GM18507 (cell line): ENCODE data around the gene PPP6R3.
"Not testable (repeated sequence)": the region's sequence is repeated elsewhere in the genome, so short reads cannot be mapped to it uniquely, and the experiment has no call there.

ENCODE experiments used
- DNase-seq: peaks from one replicate; pipeline ENCODE4 v3.0.0; 2011; ENCODE audit warnings: low read depth; ENCODE audit not compliant: insufficient read length; ENCODE audit errors: extremely low spot score
- FAIRE-seq: peaks from 2 replicates; lab custom pipeline; 2011; peaks lifted over from hg19 to GRCh38; lab: Jason Lieb, UNC

Gene PPP6R3

DNA sequence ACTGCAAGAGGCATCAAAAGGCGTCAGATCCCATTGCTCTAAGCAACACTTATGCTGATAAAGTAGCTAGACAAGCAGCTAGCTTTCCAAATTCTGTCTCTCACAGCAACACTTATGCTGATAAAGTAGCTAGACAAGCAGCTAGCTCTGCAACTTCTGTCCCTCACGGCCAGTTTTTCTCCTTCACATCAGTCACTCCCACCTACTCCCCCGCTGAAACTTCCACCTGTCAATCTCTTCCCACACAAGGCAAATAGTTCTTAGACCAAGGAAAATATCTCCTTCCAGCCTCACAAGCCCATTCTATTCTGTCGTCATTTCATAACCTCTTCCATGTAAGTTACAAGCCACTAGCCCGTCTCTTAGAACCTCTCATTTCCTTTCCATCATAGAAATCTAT is 168.3 kb downstream of the PPP6R3 start:
- DNase-seq, FAIRE-seq: not testable (repeated sequence)

GRCh38 chr11:68632375-68632774 is 171.8 kb downstream of the PPP6R3 start:
- not testable (repeated sequence) for DNase-seq, FAIRE-seq

- FAIRE-seq: no peak
- no peak for DNase-seq
Observed at GRCh38 chr11:68632802-68633201, 172.2 kb downstream of the PPP6R3 start.

DNA sequence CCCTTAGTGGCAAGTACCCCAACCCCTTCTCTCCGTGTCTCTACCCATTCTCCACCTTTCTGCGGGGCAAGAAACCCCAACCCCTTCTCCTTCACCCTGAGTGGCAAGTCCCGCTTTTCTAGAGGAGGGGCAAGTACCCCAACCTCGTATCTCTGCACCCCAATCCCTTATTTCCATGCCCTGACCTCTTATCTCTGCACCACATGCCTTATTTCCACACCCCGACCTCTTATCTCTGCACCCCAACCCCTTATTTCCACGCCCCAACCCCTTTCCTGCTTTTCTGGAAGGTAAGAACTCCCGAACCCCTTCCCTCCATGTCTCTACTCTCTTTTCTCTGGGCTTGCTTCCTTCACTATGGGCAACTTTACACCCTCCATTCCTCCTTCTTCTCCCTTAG is 174.1 kb downstream of the PPP6R3 start:
- FAIRE-seq, DNase-seq: not testable (repeated sequence)

DNA sequence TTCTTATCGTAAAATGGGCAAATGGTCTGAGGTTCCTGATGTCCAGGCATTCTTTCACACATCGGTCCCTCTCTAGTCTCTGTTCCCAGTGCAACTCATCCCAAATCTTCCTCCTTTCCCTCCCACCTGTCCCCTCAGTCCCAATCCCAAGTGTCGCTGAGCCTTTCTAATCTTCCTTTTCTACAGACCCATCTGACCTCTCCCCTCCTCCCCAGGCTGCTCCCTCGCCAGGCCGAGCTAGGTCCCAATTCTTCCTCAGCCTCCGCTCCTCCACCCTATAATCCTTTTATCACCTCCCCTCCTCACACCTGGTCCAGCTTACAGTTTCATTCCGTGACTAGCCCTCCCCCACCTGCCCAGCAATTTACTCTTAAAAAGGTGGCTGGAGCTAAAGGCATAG is 174.6 kb downstream of the PPP6R3 start:
- not testable (repeated sequence) for FAIRE-seq, DNase-seq

DNA sequence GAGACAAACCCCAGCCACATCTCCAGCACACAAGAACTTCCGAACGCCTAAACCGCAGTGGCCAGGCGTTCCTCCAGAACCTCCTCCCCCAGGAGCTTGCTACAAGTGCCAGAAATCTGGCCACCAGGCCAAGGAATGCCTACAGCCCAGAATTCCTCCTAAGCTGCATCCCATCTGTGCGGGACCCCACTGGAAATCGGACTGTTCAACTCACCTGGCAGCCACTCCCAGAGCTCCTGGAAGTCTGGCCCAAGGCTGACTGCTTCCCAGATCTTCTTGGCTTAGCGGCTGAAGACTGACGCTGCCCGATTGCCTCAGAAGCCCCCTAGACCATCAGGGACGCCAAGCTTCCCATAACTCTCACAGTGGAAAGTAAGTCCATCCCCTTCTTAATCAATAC is 175.3 kb downstream of the PPP6R3 start:
- not testable (repeated sequence) for DNase-seq, FAIRE-seq

DNA sequence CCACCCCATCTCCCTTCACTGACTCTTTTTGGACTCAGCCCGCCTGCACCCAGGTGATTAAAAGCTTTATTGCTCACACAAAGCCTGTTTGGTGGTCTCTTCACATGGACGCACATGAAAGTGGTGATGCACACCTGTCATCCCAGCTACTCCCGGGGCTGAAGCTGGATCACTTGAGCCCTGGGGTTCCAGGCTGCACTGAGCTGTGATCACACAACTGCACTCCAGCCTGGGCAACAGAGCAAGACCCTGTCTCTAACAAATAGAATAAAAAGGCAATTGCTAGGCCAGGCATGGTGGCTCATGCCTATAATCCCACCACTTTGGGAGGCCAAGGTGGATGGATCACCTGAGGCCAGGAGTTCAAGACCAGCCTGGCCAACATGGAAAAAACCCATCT is 178.8 kb downstream of the PPP6R3 start:
- not testable (repeated sequence) for FAIRE-seq, DNase-seq

DNA sequence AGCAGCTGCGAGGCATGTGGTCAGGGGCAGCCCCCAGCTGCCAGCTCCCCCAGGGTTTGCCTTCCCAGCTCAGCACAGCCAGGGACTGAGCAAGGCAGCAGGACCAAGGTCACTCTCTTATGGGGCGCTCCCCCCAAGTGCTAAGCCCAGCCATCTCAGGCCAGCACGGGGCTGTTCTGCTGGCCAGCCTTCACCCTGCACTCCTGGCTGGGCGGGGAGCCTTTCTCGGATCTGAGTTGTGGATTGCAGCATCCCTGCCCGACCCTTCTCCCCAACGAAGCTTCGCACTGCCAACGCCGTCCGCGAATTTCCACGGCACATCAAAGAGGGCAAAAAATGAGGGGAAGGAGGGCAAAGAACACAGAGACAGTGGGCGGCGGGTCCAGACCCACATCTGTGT is 181.3 kb downstream of the PPP6R3 start:
- DNase-seq (no peak), FAIRE-seq (no peak)

DNA sequence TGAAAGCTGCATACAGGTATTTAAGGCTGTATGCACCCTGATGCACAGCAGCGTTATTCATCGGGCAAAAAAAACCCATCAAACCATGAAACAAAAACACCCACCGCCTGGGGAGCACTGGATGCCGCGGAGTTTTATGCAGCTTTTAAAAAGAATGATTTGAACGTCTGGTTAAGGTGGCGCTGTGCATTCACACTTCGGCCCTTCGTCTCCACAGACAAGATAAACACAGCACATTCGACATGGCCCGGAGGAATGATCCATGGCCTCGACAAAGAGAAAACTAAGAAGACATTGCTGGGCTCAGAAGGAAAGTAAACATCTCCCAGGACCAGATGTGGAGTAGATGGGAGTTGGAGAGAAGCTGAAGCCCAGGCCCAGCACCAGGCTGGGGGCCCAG is 183.0 kb downstream of the PPP6R3 start:
- DNase-seq (no peak), FAIRE-seq (no peak)

DNA sequence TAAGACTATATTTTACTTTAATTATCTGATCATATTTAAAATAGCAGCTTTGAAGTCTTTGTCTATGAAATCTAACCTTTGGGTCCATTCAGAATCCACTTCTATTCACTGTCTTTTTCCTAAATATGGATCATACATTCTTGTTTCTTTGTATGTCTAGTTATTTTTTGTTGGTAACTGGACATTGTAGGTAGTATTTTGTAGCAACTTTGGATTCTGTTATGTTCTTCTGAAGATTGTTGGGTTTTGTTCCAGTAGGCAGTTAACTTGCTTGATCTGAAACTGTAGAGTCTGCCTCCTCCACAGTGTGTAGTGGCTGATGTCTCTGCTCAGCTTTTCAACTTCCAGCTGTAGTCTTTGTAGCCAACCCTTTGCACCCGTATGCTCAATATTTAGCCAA is 186.3 kb downstream of the PPP6R3 start:
- DNase-seq (no peak), FAIRE-seq (no peak)

DNA sequence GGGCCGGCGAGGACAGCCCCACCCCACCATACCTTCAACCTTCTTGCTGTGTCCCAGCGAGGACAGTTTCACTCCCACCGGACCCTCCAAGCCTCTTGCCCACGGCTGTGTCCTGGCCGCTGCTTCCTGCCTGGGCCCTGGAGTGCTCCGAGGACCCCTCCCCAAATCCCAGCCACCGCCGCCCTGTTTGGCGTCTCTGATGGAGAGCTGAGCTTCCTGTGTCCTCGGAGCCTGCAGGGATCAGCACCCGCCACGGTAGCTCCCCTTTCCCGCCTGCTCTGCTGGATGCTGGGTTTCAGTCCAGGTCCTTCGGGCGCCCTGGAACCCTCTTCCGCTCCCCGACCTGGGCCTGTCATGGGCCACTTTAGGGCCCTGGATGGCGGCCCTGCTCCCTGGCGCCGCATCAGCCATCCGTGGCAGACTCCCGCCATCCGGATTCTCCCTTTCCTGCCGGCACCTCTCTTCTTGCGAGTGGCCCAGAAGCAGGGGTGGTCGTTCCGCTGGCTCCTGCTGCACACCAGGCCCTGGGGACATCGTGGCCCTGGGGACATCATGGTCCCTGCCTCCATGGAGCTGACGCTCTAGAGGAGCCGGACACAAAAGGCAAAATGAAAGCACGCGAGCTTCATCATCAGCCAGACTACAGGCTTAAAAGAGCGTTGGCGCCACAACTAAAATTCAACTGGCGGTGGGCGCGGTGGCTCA is 189.5 kb downstream of the PPP6R3 start:
- no peak for FAIRE-seq

DNA sequence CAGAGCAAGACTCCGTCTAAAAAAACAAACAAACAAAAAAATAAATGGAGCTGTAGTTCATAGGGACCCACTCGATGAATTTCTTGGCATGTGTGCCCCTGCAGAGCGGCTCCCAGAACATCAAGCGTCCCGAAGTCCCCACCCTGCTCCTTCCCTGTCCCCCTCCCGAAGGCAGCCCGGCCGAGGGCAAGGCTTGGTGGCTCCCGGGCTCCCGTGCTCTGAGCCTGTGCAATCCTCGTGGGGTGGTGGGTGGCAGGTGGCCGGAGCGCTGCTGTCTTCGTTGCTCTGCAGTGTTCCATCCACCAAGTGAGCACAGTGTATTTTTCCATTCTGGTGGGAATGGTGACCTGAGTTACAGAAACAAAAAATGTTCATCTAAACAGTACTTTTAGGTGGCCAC is 190.2 kb downstream of the PPP6R3 start:
- DNase-seq (no peak), FAIRE-seq (no peak)

More for the DNA sequence above, 189.5 kb downstream of the PPP6R3 start:
- no peak for DNase-seq

- no peak for FAIRE-seq
- DNase-seq: no peak
Observed at GRCh38 chr11:68651208-68651984, 190.8 kb downstream of the PPP6R3 start.

GRCh38 chr11:68651985-68652682 is 191.6 kb downstream of the PPP6R3 start:
- DNase-seq (no peak), FAIRE-seq (no peak)

- DNase-seq: no peak
- no peak for FAIRE-seq
Observed at GRCh38 chr11:68652683-68653156, 192.2 kb downstream of the PPP6R3 start.

GRCh38 chr11:68653486-68654430 is 193.2 kb downstream of the PPP6R3 start:
- no peak for FAIRE-seq
- no peak for DNase-seq

GRCh38 chr11:68654978-68655377 is 194.4 kb downstream of the PPP6R3 start:
- no peak for FAIRE-seq
- no peak for DNase-seq

DNA sequence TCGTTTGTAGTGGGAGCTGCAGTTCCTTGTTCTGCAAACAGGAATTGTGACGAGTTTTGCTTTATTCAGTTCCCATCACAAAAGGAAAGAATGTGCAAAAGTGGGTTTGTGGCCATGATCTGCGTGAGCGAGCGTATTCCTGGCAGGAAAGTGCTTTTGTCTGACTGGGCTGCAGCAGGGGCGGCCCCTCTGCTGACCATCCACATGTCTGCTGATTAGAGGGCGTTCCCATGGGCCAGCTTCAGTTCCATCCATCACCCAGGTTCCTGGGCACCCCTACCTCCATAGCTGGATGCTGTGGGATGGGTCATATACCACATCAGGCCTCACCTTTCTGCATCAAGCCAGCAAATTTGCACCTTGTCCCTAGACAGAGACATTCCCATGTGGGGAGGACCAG is 194.9 kb downstream of the PPP6R3 start:
- FAIRE-seq (no peak), DNase-seq (no peak)

DNA sequence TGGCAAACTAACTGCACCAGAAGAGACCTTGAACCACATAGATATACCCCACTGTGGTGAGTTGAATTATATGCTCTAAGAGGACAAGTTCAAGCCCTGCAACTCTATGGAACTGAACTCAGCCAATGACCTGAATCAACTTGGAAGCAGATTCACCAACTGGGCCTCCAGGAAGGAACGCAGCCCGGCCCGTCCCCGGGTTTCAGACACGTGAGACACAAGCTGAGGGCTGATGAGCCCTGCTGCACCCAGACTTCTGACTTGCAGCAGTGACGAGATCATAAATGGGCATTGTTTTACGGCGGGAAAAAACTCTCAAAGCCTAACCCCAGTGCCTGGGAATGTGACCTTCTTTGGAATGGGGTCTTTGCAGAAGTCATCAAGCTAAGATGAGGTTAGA is 195.3 kb downstream of the PPP6R3 start:
- no peak for FAIRE-seq
- no peak for DNase-seq
